Measurements from ENCODE around the gene FBN2.
A peak's percentile ranks its signal among the peaks of the same experiment; 100 is the strongest.

The FBN2 gene

DNA sequence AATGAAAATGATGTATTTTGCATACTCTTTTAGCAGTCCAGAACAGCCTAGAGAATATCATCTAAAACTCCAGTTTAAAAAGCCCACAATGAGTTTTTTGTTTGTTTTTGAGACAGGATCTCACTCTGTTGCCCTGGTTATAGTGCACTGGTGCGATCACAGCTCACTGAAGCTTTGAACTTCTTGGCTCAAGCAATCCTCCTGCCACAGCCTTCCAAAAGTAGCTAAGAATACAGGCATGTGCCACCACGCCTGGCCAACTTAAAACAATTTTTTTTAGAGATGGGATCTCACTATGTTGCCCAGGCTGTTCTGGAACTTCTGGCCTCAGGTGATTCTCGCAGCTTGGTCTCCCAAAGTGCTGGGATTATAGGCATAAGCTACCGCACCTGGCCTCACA is 175.7 kb downstream of the FBN2 start:
- no peak for ATAC-seq
- TF ChIP-seq, protein P1, sequence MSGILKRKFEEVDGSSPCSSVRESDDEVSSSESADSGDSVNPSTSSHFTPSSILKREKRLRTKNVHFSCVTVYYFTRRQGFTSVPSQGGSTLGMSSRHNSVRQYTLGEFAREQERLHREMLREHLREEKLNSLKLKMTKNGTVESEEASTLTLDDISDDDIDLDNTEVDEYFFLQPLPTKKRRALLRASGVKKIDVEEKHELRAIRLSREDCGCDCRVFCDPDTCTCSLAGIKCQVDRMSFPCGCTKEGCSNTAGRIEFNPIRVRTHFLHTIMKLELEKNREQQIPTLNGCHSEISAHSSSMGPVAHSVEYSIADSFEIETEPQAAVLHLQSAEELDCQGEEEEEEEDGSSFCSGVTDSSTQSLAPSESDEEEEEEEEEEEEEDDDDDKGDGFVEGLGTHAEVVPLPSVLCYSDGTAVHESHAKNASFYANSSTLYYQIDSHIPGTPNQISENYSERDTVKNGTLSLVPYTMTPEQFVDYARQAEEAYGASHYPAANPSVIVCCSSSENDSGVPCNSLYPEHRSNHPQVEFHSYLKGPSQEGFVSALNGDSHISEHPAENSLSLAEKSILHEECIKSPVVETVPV (CRISPR knock-in tag; IDR thresholded peaks at IDR 0.05) = no peak
- TF ChIP-seq, protein P2, sequence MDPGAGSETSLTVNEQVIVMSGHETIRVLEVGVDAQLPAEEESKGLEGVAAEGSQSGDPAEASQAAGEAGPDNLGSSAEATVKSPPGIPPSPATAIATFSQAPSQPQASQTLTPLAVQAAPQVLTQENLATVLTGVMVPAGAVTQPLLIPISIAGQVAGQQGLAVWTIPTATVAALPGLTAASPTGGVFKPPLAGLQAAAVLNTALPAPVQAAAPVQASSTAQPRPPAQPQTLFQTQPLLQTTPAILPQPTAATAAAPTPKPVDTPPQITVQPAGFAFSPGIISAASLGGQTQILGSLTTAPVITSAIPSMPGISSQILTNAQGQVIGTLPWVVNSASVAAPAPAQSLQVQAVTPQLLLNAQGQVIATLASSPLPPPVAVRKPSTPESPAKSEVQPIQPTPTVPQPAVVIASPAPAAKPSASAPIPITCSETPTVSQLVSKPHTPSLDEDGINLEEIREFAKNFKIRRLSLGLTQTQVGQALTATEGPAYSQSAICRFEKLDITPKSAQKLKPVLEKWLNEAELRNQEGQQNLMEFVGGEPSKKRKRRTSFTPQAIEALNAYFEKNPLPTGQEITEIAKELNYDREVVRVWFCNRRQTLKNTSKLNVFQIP (CRISPR knock-in tag; IDR thresholded peaks at IDR 0.05; ENCODE audit: borderline replicate concordance, low read depth) = no peak
- TF ChIP-seq SNAI2 (CRISPR knock-in tag; IDR thresholded peaks at IDR 0.05) = no peak
- no peak for TF ChIP-seq ZNF8 (CRISPR knock-in tag; IDR thresholded peaks at IDR 0.05)
- TF ChIP-seq GLIS3 (CRISPR knock-in tag; IDR thresholded peaks at IDR 0.05) = no peak
- TF ChIP-seq ESRRG (CRISPR knock-in tag; IDR thresholded peaks at IDR 0.05) = no peak
- TF ChIP-seq, protein P3, sequence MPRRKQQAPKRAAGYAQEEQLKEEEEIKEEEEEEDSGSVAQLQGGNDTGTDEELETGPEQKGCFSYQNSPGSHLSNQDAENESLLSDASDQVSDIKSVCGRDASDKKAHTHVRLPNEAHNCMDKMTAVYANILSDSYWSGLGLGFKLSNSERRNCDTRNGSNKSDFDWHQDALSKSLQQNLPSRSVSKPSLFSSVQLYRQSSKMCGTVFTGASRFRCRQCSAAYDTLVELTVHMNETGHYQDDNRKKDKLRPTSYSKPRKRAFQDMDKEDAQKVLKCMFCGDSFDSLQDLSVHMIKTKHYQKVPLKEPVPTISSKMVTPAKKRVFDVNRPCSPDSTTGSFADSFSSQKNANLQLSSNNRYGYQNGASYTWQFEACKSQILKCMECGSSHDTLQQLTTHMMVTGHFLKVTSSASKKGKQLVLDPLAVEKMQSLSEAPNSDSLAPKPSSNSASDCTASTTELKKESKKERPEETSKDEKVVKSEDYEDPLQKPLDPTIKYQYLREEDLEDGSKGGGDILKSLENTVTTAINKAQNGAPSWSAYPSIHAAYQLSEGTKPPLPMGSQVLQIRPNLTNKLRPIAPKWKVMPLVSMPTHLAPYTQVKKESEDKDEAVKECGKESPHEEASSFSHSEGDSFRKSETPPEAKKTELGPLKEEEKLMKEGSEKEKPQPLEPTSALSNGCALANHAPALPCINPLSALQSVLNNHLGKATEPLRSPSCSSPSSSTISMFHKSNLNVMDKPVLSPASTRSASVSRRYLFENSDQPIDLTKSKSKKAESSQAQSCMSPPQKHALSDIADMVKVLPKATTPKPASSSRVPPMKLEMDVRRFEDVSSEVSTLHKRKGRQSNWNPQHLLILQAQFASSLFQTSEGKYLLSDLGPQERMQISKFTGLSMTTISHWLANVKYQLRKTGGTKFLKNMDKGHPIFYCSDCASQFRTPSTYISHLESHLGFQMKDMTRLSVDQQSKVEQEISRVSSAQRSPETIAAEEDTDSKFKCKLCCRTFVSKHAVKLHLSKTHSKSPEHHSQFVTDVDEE (CRISPR knock-in tag; IDR thresholded peaks at IDR 0.05) = no peak
- no peak for TF ChIP-seq ZNF70 (CRISPR knock-in tag; IDR thresholded peaks at IDR 0.05)

GRCh38 chr5:128358826-128359225 is 179.2 kb downstream of the FBN2 start:
- peak; percentile 42; the same call in 1 of the 3 replicates for ATAC-seq
- TF ChIP-seq, protein P4, sequence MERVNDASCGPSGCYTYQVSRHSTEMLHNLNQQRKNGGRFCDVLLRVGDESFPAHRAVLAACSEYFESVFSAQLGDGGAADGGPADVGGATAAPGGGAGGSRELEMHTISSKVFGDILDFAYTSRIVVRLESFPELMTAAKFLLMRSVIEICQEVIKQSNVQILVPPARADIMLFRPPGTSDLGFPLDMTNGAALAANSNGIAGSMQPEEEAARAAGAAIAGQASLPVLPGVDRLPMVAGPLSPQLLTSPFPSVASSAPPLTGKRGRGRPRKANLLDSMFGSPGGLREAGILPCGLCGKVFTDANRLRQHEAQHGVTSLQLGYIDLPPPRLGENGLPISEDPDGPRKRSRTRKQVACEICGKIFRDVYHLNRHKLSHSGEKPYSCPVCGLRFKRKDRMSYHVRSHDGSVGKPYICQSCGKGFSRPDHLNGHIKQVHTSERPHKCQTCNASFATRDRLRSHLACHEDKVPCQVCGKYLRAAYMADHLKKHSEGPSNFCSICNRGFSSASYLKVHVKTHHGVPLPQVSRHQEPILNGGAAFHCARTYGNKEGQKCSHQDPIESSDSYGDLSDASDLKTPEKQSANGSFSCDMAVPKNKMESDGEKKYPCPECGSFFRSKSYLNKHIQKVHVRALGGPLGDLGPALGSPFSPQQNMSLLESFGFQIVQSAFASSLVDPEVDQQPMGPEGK (CRISPR knock-in tag; IDR thresholded peaks at IDR 0.05; ENCODE audit: borderline replicate concordance) = no peak
- TF ChIP-seq ESRRG (CRISPR knock-in tag; IDR thresholded peaks at IDR 0.05) = no peak
- TF ChIP-seq, protein P5, sequence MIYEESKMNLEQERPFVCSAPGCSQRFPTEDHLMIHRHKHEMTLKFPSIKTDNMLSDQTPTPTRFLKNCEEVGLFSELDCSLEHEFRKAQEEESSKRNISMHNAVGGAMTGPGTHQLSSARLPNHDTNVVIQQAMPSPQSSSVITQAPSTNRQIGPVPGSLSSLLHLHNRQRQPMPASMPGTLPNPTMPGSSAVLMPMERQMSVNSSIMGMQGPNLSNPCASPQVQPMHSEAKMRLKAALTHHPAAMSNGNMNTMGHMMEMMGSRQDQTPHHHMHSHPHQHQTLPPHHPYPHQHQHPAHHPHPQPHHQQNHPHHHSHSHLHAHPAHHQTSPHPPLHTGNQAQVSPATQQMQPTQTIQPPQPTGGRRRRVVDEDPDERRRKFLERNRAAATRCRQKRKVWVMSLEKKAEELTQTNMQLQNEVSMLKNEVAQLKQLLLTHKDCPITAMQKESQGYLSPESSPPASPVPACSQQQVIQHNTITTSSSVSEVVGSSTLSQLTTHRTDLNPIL (CRISPR knock-in tag; IDR thresholded peaks at IDR 0.05; ENCODE audit: low read depth) = no peak
- no peak for TF ChIP-seq ZFP30 (CRISPR knock-in tag; IDR thresholded peaks at IDR 0.05)
- no peak for TF ChIP-seq OSR1 (CRISPR knock-in tag; IDR thresholded peaks at IDR 0.05)
- TF ChIP-seq, protein P3 (CRISPR knock-in tag; IDR thresholded peaks at IDR 0.05) = no peak
- no peak for TF ChIP-seq ZC3H10 (CRISPR knock-in tag; IDR thresholded peaks at IDR 0.05)

GRCh38 chr5:128357226-128357625 is 180.8 kb downstream of the FBN2 start:
- TF ChIP-seq, protein P1 (CRISPR knock-in tag; IDR thresholded peaks at IDR 0.05) = no peak
- TF ChIP-seq SNAI2 (CRISPR knock-in tag; IDR thresholded peaks at IDR 0.05) = no peak
- TF ChIP-seq RARB (CRISPR knock-in tag; IDR thresholded peaks at IDR 0.05) = no peak
- TF ChIP-seq, protein P5 (CRISPR knock-in tag; IDR thresholded peaks at IDR 0.05; ENCODE audit: low read depth) = no peak
- TF ChIP-seq PPARA (CRISPR knock-in tag; IDR thresholded peaks at IDR 0.05; ENCODE audit: borderline replicate concordance) = no peak
- TF ChIP-seq, protein P2 (CRISPR knock-in tag; IDR thresholded peaks at IDR 0.05; ENCODE audit: borderline replicate concordance, low read depth) = no peak
- no peak for TF ChIP-seq BACH2 (CRISPR knock-in tag; IDR thresholded peaks at IDR 0.05; ENCODE audit: borderline replicate concordance)
- no peak for TF ChIP-seq CSDC2 (CRISPR knock-in tag; IDR thresholded peaks at IDR 0.05)
- TF ChIP-seq ARNTL (CRISPR knock-in tag; IDR thresholded peaks at IDR 0.05; ENCODE audit: borderline replicate concordance, low read depth) = no peak
- no peak for TF ChIP-seq ZNF70 (CRISPR knock-in tag; IDR thresholded peaks at IDR 0.05)
- TF ChIP-seq ZFP3 (CRISPR knock-in tag; IDR thresholded peaks at IDR 0.05) = no peak
- TF ChIP-seq ESRRG (CRISPR knock-in tag; IDR thresholded peaks at IDR 0.05) = no peak
- no peak for TF ChIP-seq ZFP30 (CRISPR knock-in tag; IDR thresholded peaks at IDR 0.05)
- no peak for ATAC-seq

Measured in SK-N-SH treated with all-trans-retinoic acid at 6 μM for 48 hours (cell line).